ENCODE results near the gene OSBPL9. TPM values are rescaled to one million over a fixed set of nuclear protein-coding genes. Genes with fewer than 3 reads are reported as not detected.

Gene OSBPL9, protein sequence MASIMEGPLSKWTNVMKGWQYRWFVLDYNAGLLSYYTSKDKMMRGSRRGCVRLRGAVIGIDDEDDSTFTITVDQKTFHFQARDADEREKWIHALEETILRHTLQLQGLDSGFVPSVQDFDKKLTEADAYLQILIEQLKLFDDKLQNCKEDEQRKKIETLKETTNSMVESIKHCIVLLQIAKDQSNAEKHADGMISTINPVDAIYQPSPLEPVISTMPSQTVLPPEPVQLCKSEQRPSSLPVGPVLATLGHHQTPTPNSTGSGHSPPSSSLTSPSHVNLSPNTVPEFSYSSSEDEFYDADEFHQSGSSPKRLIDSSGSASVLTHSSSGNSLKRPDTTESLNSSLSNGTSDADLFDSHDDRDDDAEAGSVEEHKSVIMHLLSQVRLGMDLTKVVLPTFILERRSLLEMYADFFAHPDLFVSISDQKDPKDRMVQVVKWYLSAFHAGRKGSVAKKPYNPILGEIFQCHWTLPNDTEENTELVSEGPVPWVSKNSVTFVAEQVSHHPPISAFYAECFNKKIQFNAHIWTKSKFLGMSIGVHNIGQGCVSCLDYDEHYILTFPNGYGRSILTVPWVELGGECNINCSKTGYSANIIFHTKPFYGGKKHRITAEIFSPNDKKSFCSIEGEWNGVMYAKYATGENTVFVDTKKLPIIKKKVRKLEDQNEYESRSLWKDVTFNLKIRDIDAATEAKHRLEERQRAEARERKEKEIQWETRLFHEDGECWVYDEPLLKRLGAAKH
- total RNA-seq, result 41.7 TPM
- long read RNA-seq, transcript OSBPL9-205 (24 exons, 2,940 nt), result major isoform, 14 of 96 reads
- long read RNA-seq, transcript OSBPL9-201 (20 exons, 2,721 nt), result minor isoform, 9 of 96 reads
- long read RNA-seq, transcript OSBPL9-207 (20 exons, 2,755 nt), result minor isoform, 8 of 96 reads
- long read RNA-seq, transcript OSBPL9-222 (21 exons, 2,210 nt), result minor isoform, 8 of 96 reads
- long read RNA-seq, partial matches to known transcripts, result 11 of 96 reads
- long read RNA-seq, other reads (novel, unspliced or antisense), result 31 of 96 reads

DNA sequence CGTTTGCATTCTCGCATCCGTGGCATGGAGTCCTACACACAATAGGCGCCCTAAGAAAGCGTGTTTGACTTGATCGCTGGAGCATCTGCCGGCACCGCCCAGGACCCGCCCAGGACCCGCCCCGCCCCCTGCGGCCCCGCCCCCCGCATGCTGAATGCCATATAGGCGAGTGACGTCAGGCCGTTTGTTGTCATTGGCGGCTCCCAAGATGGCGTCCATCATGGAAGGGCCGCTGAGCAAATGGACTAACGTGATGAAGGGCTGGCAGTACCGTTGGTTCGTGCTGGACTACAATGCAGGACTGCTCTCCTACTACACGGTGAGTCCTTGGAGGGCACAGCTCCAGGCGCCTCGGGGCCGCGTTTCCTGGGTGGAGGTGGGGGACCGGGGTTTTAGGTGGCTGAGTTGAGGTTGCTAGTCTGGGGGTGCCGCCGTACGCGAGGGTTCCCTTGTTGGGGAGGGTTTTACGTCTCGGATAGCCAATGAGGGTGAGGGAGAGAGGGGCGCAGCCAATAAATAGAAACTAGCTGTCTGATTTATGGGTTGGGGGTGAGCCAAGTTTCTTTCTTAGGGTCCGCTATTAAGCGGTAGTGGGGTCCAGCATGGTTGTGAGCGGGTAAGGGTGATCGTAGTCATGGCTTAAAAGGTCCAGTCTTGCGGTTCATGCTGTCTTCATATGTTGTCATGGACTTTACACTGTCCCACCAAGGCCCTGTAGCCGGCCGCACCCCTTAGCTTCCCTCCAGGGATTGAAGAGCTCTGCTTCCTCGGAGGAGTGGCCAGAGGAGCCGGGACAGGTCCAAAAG, at the start of gene OSBPL9:
Gene OSBPL9 (plus strand): TSS at position 190 of the 806 bp plus-strand sequence. CDS start 19 bp downstream, at position 209.
- DNase-seq (peak; percentile 93), ATAC-seq (ENCODE audit: poor library complexity) (peak; percentile 95)
- intact Hi-C loops (cut with DNase I), result no loop called here

DNA sequence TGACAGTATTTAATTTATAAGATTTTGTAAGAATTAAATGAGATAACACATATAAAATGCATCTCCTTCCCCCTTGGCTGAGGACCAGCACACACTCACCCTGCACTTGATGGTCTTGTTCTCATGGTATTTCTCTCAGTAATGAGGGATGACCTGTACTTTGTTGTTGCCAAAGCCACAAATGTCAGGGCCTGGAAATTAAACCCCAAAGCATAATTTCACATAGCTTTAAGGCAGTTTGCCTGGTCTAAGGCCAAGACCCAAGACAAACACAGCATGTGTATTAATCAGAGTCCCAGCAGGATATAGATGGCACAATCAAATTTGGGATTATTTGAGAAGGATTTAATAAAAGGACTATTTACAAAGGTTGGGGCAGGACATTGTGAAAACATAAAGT, 49.2 kb upstream of the OSBPL9 start:
- intact Hi-C loops (cut with DNase I), result no loop called here
- DNase-seq, result no peak
- no peak for ATAC-seq (ENCODE audit: poor library complexity)

DNA sequence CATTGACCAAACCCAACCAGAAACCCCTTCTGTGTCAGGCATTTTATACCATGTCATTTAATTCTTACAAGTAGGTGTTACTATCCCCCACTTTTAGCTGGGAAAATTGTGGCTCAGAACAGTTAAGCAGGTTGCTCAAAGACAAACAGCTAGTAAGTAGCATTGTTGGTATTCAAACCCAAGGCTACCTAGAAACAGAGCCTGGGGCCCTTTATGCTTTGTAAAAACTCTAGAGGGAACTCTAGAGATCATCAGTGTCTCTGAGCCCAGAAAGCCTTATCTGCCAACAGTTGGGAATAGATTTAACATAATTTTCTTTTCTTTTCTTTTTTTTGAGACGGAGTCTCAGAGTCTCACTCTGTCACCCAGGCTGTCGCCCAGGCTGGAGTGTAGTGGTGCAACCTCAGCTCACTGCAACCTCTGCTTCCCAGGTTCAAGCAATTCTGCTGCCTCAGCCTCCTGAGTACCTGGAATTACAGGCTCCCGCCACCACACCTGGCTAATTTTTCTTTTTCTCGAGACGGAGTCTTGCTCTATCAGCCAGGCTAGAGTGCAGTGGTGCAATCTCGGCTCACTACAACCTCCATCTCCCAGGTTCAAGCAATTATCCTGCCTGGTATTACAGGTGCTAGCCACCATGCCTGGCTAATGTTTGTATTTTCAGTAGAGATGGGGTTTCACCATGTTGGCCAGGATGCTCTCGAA, 48.5 kb upstream of the OSBPL9 start:
- DNase-seq (no peak), ATAC-seq (ENCODE audit: poor library complexity) (no peak)
- intact Hi-C loops (cut with DNase I), result no loop called here

DNA sequence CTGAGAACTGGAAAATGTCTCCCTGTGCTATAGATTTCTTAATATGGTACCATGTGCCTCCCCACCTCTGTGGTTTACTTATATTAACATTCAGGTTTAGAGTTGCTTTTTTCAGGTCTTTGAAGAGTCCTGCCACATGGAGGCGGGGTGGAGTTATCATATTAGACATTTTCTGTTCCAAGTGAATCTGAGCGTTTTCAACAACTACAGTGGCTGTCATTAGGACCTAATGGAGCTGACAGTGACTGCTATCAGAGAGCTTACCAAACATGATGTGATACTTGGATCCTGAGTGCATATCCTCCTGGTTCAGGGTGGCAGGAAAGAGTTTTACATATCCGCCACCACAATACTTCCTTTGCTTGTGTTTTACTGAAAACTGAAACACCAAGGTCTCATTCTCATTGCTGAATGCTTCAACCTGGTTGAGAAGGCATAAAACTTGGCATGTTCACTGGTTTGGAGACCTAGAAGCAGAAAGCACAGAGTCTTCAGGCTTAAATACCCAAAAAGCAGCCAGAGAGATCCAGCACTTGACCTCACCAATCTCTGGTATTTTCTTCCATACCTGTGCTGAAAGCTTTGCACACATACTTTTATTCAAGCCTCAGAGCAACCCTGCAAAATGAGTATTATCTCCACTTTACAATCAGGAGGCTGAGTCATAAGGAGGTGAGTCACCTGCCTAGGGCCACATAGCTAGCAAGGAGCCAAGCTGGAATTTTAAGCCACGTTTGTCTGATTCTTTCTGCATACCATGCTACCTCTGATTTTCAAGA, 47.4 kb upstream of the OSBPL9 start:
- peak; percentile 31 for ATAC-seq (ENCODE audit: poor library complexity)
- intact Hi-C loops (cut with DNase I), result no loop called here
- DNase-seq, result no peak

DNA sequence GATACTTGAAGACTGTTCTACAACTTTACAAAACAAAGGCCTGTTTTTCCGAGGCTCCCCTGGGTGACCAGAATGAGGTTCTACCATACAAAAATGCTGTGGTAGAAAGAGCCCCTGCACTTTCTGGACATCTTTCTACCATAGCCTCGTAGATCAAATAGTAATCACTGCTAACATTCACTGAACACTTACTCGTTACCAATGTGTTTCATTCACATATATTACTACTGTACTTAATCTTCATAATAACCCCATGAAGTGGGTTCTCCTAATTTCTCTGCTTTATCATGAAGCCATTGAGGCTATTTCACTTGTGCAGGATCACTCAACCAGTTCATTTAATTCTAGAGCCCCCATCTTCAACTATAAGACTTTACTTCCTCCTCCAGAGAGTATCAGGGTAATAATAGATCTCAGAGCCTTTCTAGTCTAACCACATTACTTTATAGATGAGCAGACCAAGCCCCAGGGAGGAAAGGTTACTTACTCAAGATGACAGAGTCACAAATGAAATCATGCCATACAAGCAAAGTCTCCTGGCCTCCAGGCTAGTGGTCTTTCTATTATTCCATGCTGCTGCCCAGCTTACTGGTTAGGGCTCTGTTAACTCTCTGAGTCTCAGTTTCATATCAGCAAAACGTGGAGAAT, 46.7 kb upstream of the OSBPL9 start:
- DNase-seq, result no peak
- intact Hi-C loops (cut with DNase I), result no loop called here
- no peak for ATAC-seq (ENCODE audit: poor library complexity)

DNA sequence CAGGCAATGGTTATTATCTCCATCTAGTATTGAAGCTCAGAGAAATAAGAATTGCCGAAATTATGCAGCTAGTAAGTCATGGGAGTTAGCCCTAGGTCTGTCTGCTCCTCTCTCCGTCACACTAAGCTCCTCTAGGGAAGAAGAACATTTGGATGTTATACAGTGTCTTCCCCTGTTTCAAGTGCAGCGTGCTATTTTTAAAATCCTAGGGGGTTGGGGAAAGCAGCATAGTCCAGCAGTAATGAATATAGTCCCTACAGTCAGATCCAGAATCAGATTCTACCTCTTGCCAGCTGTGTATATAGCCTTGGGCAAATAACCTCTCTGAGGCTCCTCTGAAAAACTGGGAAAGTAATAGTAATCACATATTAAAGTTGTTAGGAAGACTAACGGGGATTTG, 44.5 kb upstream of the OSBPL9 start:
- DNase-seq (no peak), ATAC-seq (ENCODE audit: poor library complexity) (peak; percentile 80)
- intact Hi-C loops (cut with DNase I), result no loop called here

DNA sequence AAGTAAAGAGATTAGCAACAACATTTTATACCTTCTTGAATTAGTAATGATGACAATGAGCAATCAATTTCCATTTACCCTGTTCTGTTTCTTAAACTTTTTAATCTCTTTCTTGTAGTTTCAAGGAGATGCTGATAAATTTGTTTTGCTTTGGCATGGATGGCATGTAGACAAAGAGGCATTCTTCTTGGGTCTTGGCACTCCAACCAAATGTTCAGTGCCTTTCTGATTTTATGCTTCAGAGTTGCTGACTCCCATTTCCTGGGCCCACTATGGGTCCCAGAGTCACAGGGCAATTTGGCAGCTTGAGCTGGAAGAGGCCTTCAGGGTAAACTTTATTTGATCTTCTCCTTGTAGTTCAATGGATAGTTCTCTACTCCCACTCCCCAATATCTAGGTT, 42.1 kb upstream of the OSBPL9 start:
- DNase-seq (no peak), ATAC-seq (ENCODE audit: poor library complexity) (no peak)
- intact Hi-C loops (cut with DNase I), result no loop called here

DNA sequence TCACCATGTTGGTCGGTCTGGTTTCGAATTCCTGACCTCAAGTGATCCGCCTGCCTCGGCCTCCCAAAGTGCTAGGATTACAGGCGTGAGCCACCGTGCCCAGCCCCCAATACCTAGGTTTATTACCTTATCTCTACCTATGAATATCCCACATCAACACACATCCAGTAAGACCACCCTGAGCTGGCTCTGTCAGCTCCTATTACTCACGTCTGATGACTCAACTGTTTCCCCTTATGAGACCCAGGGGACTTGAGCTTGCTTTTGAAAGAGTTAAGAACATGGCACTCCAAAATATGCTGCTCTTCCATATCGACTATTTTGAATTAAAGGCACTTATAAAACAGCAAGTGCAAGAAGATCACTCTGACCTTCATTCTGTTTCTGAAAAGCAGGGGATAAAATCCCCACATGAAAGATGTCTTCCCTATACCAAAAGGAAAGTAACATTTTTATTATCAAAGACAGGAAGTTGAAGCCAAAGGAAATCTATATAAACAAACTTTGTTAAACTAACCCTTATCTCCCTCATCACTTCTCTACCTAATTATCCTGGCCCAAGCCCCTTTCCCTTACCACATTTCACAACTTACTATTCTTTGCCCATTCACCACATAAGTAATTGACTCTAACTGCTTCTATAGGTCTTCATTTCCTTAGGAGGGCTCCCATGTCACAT, 41.3 kb upstream of the OSBPL9 start:
- ATAC-seq (ENCODE audit: poor library complexity), result no peak
- intact Hi-C loops (cut with DNase I), result no loop called here
- DNase-seq, result no peak

DNA sequence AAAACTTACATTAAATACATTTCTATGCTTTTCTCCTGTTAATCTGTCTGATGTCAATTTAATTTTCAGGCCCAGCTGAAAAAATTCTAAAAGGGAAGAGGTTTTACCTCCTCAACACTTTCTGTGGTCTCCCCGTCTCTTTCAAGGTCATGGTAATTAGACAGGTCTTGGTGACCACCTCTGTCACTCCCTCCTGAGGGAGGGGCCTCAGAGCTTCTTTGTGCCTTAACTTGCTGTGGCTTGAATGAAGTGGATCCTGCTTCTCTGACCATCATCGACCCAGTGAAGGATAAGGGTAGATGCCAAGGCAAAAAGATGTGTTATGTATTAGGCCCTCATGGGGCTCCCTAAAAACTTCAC, 40.8 kb upstream of the OSBPL9 start:
- ATAC-seq (ENCODE audit: poor library complexity), result no peak
- no peak for DNase-seq
- intact Hi-C loops (cut with DNase I), result no loop called here

DNA sequence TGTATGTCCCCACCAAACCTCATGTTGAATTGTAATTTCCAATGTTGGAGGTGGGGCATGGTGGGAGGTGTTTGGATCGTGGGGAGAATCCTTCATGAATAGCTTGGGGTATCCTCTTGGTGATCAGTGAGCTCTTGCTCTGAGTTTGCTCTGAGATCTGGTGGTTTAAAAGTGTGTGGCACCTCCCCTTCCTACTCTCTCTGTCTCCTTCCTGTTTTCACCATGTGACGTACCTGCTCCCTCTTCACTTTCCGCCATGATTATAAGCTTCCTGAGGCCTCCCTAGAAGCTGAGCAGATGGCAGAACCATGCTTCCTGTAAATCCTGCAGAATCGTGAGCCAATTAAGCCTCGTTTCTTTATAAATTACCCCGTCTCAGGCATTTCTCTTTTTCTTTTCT, 40.0 kb upstream of the OSBPL9 start:
- intact Hi-C loops (cut with DNase I), result no loop called here
- DNase-seq (no peak), ATAC-seq (ENCODE audit: poor library complexity) (no peak)

DNA sequence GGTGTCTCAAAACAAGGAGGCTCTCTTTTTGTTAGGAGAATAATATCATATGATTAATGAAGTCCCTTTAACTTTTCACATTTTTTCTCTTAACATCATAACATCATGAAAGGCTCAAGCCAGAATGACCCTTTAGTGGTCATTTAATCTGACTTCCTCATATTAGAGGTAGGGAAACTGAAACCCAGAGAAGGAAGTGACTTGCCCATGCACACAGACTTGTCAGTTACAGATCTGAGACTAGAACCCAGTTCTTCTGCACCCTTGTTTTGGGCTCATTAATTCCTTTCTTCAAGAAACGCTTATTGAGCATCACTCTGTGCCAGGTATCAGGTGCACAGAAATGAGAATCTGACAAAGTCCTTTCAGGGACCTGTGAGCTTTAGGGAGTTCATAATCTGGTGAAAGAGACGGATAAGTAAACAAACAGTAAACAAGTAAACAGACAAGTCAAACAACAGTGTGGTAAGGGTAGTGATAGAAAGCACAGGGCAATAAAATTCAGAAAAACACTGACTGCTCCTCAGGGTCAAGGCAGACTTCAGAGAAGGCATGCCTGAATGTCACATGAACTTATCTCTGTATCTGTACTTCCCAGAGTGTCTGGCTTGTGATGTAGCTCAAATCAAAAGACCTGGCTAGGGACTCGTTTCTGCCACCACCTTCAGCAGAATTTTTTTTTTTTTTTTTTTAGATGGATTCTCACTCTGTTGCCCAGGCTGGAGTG, 38.3 kb upstream of the OSBPL9 start:
- intact Hi-C loops (cut with DNase I), result no loop called here
- no peak for DNase-seq
- no peak for ATAC-seq (ENCODE audit: poor library complexity)

DNA sequence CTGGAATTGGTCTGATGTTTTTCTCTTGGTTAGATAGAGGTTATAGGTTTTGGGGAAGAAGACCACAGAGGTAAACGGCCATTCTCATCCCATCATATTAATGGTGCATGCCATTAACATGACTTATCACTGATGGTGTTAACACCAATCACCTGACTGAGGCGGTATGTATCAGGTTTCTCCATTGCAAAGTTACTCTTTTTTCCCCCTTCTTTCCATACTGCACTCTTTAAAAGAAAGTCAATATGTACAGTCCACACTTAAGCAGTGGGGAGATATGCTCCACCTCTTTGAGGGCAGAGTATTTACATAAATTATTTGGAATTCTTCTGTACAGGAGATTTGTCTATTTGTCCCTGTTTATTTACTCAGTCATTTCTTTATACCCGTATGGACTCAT, 35.7 kb upstream of the OSBPL9 start:
- no peak for DNase-seq
- no peak for ATAC-seq (ENCODE audit: poor library complexity)
- intact Hi-C loops (cut with DNase I), result no loop called here

DNA sequence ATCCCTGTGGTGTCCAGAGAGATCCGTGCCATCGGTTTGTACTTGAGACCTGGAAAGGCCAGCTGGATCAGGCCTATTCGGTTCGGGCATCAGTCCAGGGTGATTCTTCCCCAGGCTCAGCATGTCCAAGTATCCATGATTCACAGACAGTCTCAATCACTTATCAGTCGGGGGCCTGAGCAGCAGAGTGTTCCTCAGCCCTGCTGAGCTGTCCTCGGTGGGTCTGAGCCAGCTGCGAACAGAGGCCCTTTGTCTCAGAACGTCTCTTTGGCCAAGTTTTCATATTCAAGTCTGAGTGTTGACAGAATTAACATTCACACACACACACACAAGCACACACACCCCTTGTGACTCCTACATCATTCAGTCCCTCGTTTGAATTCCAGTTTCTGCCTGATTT, 33.4 kb upstream of the OSBPL9 start:
- intact Hi-C loops (cut with DNase I), result no loop called here
- DNase-seq (peak; percentile 91), ATAC-seq (ENCODE audit: poor library complexity) (peak; percentile 96)

DNA sequence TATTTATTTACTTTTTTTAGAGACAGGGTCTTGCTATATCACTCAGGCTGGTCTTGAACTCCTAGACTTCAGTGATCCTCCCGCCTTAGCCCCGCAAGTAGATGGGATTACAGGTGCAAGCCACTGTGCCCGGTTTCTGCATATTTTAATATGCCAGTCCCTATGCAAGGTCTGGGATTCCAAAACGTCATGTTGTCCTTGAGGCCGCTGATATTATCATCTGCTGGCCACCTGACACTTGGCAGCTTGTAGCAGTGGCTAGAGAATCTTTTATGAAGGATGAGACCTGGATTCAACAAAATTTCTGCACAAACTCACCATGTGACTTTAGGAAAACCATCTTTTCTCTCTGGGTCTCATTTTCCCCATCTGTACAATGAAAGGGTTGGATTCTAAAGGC, 32.9 kb upstream of the OSBPL9 start:
- ATAC-seq (ENCODE audit: poor library complexity) (peak; percentile 24), DNase-seq (no peak)
- intact Hi-C loops (cut with DNase I), result no loop called here

DNA sequence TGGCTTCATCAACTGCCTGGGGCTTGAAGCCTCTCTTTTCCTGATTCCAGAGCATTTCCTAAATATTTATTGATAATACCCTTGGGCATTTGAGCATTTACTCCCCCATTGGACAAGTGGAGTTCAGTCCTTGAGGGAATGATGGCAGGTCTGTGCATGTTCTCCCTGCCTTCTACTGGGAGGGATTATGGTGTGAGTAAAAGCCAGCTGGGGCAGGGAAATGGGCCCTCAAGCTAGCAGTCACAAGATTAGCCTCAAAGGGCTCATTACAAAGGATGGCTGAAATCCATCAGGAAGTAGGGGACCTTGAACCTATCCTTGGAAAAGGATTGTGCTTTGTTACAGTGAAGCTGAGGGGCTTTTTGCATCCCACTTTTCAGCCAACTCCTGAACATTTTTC, 24.2 kb upstream of the OSBPL9 start:
- DNase-seq (no peak), ATAC-seq (ENCODE audit: poor library complexity) (no peak)
- intact Hi-C loops (cut with DNase I), result no loop called here

DNA sequence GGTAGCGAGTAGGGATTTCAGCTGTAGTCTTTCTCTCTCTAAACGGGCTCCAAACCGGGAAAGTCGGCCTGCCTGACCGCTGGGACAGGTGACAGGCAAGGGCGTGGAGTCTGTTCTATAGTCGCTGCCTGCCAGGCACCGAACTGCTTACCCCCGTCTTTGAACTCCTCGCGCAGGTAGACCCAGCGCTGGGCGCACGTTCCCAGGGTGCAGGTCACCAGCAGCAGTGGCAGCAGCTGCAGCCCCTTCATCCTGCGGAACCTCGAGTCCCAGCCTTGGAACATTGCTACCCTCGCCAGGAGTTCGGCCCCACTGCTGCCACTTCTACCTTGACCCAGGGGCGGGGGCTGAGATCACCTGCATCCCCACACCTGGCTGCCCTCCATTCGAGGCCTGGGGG, 22.2 kb upstream of the OSBPL9 start:
- intact Hi-C loops (cut with DNase I), result no loop called here
- ATAC-seq (ENCODE audit: poor library complexity) (no peak), DNase-seq (no peak)
